SK-N-MC (cell line): ENCODE data around the gene RIMS1.

ENCODE experiments used
- DNase-seq: peaks from one replicate; pipeline ENCODE4 v3.0.0-alpha.2; 2011; ENCODE audit warnings: low read depth, low spot score
- H3K27ac ChIP-seq: fragments of 200-600 bp; sonication (generic); 2 replicates; pipeline ENCODE4 v1.5.1; 2016; ENCODE audit warnings: mixed run types
- H3K36me3 ChIP-seq: fragments of 200-600 bp; sonication (generic); 2 replicates; pipeline ENCODE4 v1.6.1; 2017; ENCODE audit warnings: antibody characterized with exemption, low read length, mixed read lengths; ENCODE audit not compliant: insufficient read depth
- H3K4me3 ChIP-seq: fragments of 200-600 bp; sonication (generic); 2 replicates; pipeline ENCODE4 v1.5.1; 2016
- H3K9ac ChIP-seq: fragments of 200-600 bp; sonication (generic); 2 replicates; pipeline ENCODE4 v1.8.0; 2017; ENCODE audit warnings: mixed run types, mixed read lengths; ENCODE audit not compliant: insufficient read length
- H3K9me3 ChIP-seq: fragments of 200-600 bp; sonication (generic); 2 replicates; pipeline ENCODE4 v1.6.1; 2017; ENCODE audit warnings: low read depth, mild to moderate bottlenecking, antibody characterized with exemption, low read length, moderate library complexity, mixed read lengths
- EZH2 ChIP-seq: fragments of 200-600 bp; sonication (generic); IDR thresholded peaks from one replicate; pipeline ENCODE4 v1.6.1; 2017; ENCODE audit warnings: antibody characterized with exemption
- FOXP2 ChIP-seq: optimal IDR thresholded peaks from 2 replicates; pipeline ENCODE3; 2011; ENCODE audit warnings: mild to moderate bottlenecking, moderate library complexity; ENCODE audit not compliant: insufficient read depth; ENCODE audit errors: extremely low read length, control extremely low read depth
- POLR2AphosphoS5 ChIP-seq: IDR thresholded peaks from 2 replicates; pipeline ENCODE4 v1.6.1; 2012; ENCODE audit warnings: mild to moderate bottlenecking, low read depth, low read length, borderline replicate concordance

RIMS1 gene

GRCh38 chr6:71886184-71887005 is at the start of gene RIMS1:
TSS of gene RIMS1 (plus strand) at chr6:71886550. CDS start at chr6:71887024, 474 bp downstream.
- no peak within 1 kb of the TSS for H3K9ac ChIP-seq
- H3K27ac ChIP-seq: no peak within 1 kb of the TSS
- DNase-seq: no peak
- H3K4me3 ChIP-seq: peak within 1 kb of the TSS; percentile 72
- no peaks in the 10 kb centered on the region for H3K36me3 ChIP-seq
- no peaks in the 10 kb centered on the region for H3K9me3 ChIP-seq
- TF ChIP-seq FOXP2 (no peak), EZH2 (no peak), POLR2AphosphoS5 (no peak)

- TF ChIP-seq FOXP2 (no peak), POLR2AphosphoS5 (no peak), EZH2 (no peak)
- no peak for DNase-seq
- Histone ChIP-seq H3K9me3 (no peaks in the 10 kb centered on the region), H3K9ac (no peak overlapping the region), H3K36me3 (no peaks in the 10 kb centered on the region), H3K4me3 (no peak overlapping the region), H3K27ac (no peak overlapping the region)
Measured at GRCh38 chr6:71851214-71851613, 35.1 kb upstream of the RIMS1 start.

GRCh38 chr6:71852948-71853347 is 33.4 kb upstream of the RIMS1 start:
- TF ChIP-seq EZH2: no peak
- TF ChIP-seq POLR2AphosphoS5: no peak
- no peak for TF ChIP-seq FOXP2
- no peak overlapping the region for H3K4me3 ChIP-seq

GRCh38 chr6:71855406-71855805 is 30.9 kb upstream of the RIMS1 start:
- Histone ChIP-seq H3K9ac (no peak overlapping the region), H3K9me3 (no peaks in the 10 kb centered on the region), H3K36me3 (no peaks in the 10 kb centered on the region), H3K27ac (no peak overlapping the region), H3K4me3 (no peak overlapping the region)
- TF ChIP-seq FOXP2 (no peak), EZH2 (no peak), POLR2AphosphoS5 (no peak)
- peak; percentile 16 for DNase-seq

More at GRCh38 chr6:71852948-71853347, 33.4 kb upstream of the RIMS1 start:
- no peak for DNase-seq
- no peak overlapping the region for H3K27ac ChIP-seq
- no peak overlapping the region for H3K9ac ChIP-seq
- no peaks in the 10 kb centered on the region for H3K36me3 ChIP-seq
- no peaks in the 10 kb centered on the region for H3K9me3 ChIP-seq

GRCh38 chr6:71879016-71879415 is 7.3 kb upstream of the RIMS1 start:
- no peaks in the 10 kb centered on the region for H3K36me3 ChIP-seq
- no peak overlapping the region for H3K27ac ChIP-seq
- no peaks in the 10 kb centered on the region for H3K9me3 ChIP-seq
- no peak overlapping the region for H3K9ac ChIP-seq
- no peak overlapping the region for H3K4me3 ChIP-seq
- DNase-seq: no peak
- TF ChIP-seq POLR2AphosphoS5 (no peak), EZH2 (no peak), FOXP2 (no peak)

- Histone ChIP-seq H3K9me3 (no peaks in the 10 kb centered on the region), H3K36me3 (no peaks in the 10 kb centered on the region), H3K4me3 (peak overlapping the region; percentile 72), H3K9ac (no peak overlapping the region), H3K27ac (no peak overlapping the region)
- no peak for DNase-seq
- TF ChIP-seq POLR2AphosphoS5: no peak
- TF ChIP-seq EZH2: no peak
- no peak for TF ChIP-seq FOXP2
Measured at GRCh38 chr6:71887006-71887743, 825 bp downstream of the RIMS1 start.

- H3K9ac ChIP-seq: no peak overlapping the region
- H3K9me3 ChIP-seq: no peaks in the 10 kb centered on the region
- no peak overlapping the region for H3K4me3 ChIP-seq
- no peaks in the 10 kb centered on the region for H3K36me3 ChIP-seq
- TF ChIP-seq EZH2: no peak
- TF ChIP-seq FOXP2: no peak
- no peak for TF ChIP-seq POLR2AphosphoS5
- no peak for DNase-seq
- H3K27ac ChIP-seq: no peak overlapping the region
Measured at GRCh38 chr6:71887744-71888230, 1.4 kb downstream of the RIMS1 start.

GRCh38 chr6:71888756-71889340 is 2.5 kb downstream of the RIMS1 start:
- Histone ChIP-seq H3K9me3 (no peaks in the 10 kb centered on the region), H3K27ac (no peak overlapping the region), H3K36me3 (no peaks in the 10 kb centered on the region), H3K9ac (no peak overlapping the region), H3K4me3 (no peak overlapping the region)
- no peak for DNase-seq
- TF ChIP-seq EZH2: no peak
